K562 (cell line): ENCODE data around the gene GNPTAB. TPM values are rescaled to one million over a fixed set of nuclear protein-coding genes. Genes with fewer than 3 reads are reported as not detected.

Experiments
- ARID1B ChIP-seq: fragments of 450-650 bp; IDR thresholded peaks from 2 replicates; pipeline ENCODE4 v1.6.1; 2016; ENCODE audit warnings: antibody characterized with exemption, mild to moderate bottlenecking, inconsistent platforms
- ARID3A ChIP-seq: IDR thresholded peaks from 2 replicates; pipeline ENCODE4 v1.6.1; 2012; ENCODE audit warnings: low read depth, low read length, improper control_type of control experiment, borderline replicate concordance
- BCL6 ChIP-seq: fragments of 250-450 bp; sonication (Bioruptor Pico); IDR thresholded peaks from 2 replicates; pipeline ENCODE4 v1.4.0; 2020
- EP400 ChIP-seq: fragments of 450-650 bp; IDR thresholded peaks from 2 replicates; pipeline ENCODE4 v1.6.1; 2017; ENCODE audit warnings: antibody characterized with exemption, mild to moderate bottlenecking, moderate library complexity
- GTF2E2 ChIP-seq: fragments of 200-800 bp; sonication (Bioruptor generic); IDR thresholded peaks from 2 replicates; pipeline ENCODE4 v1.6.1; 2016; ENCODE audit warnings: missing genetic modification characterization, missing compliant biosample characterization
- HNRNPH1 ChIP-seq: fragments of 200-400 bp; formaldehyde crosslinking; optimal IDR thresholded peaks from 2 replicates; pipeline ENCODE3; 2017; ENCODE audit warnings: low read depth, mild to moderate bottlenecking, low read length, moderate library complexity
- KLF1 ChIP-seq: fragments of 450-650 bp; IDR thresholded peaks from 2 replicates; pipeline ENCODE4 v1.6.1; 2016; ENCODE audit warnings: missing genetic modification characterization, missing compliant biosample characterization
- KLF16 ChIP-seq: IDR thresholded peaks from 2 replicates; pipeline ENCODE4 v1.6.1; 2016; ENCODE audit warnings: antibody characterized with exemption
- L3MBTL2 ChIP-seq: fragments of 450-650 bp; IDR thresholded peaks from 2 replicates; pipeline ENCODE4 v1.6.1; 2016; ENCODE audit warnings: mild to moderate bottlenecking, moderate library complexity
- MEIS2 ChIP-seq: fragments of 450-650 bp; IDR thresholded peaks from 2 replicates; pipeline ENCODE4 v1.6.1; 2014; ENCODE audit warnings: mild to moderate bottlenecking; ENCODE audit not compliant: partially characterized antibody
- RBM39 ChIP-seq: fragments of 200-400 bp; formaldehyde crosslinking; optimal IDR thresholded peaks from 2 replicates; pipeline ENCODE3; 2018; ENCODE audit warnings: low read depth, low read length
- SMAD4 ChIP-seq: fragments of 250-450 bp; sonication (Bioruptor Pico); conservative IDR thresholded peaks from 2 replicates; pipeline ENCODE4 v1.8.0; 2021; ENCODE audit warnings: inconsistent platforms, mild to moderate bottlenecking, moderate library complexity
- SRF ChIP-seq, 2 experiments: fragments of 250-450, 450-650 bp in 1 of 2; sonication (Bioruptor Pico) in 1 of 2; sonication (generic) in 1 of 2; formaldehyde crosslinking; IDR thresholded peaks; 2 replicates each; pipeline versions ENCODE4 v1.5.0 to v1.5.1; 2020 to 2022; ENCODE audit warnings: mild to moderate bottlenecking in 1 of 2, missing genetic modification reagents in 1 of 2
- TEAD2 ChIP-seq: fragments of 450-650 bp; IDR thresholded peaks from 2 replicates; pipeline ENCODE4 v1.6.1; 2016; ENCODE audit warnings: missing genetic modification characterization, control low read depth, missing compliant biosample characterization
- UBTF ChIP-seq, 2 experiments: IDR thresholded peaks; 2 replicates each; pipeline ENCODE4 v1.6.1; 2012; ENCODE audit warnings: improper control_type of control experiment in 2 of 2, low read depth in 2 of 2, low read length in 2 of 2, borderline replicate concordance in 1 of 2
- ZC3H4 ChIP-seq: sonication (generic); formaldehyde crosslinking; IDR thresholded peaks from 2 replicates; pipeline ENCODE4 v1.9.0; 2021; ENCODE audit warnings: missing genetic modification reagents, borderline replicate concordance
- ZC3H8 ChIP-seq: fragments of 450-650 bp; IDR thresholded peaks from 2 replicates; pipeline ENCODE4 v1.6.1; 2017
- ZNF655 ChIP-seq: fragments of 250-450 bp; sonication (Bioruptor Pico); IDR thresholded peaks from 2 replicates; pipeline ENCODE4 v1.5.0; 2021
- ZNF717 ChIP-seq: fragments of 250-450 bp; sonication (Bioruptor Pico); IDR thresholded peaks from 2 replicates; pipeline ENCODE4 v1.5.0; 2021
- polyA plus RNA-seq, 8 experiments: library from polyadenylated mRNA; depleted of rRNA in 4 of 8; stranded (reverse) in 5 of 8; unstranded in 3 of 8; fragments of >200 nt; fragmentation: Nextera tagmentation in 2 of 8; fragmentation: Illumina TruSeq in 1 of 8; extraction: Ambion mirVana in 2 of 8; extraction: Trizol in 1 of 8; gene quantifications; 2 replicates each; pipeline versions ENCODE4 v1.2.1 to v1.2.3, GENCODE V29; 2011 to 2014; ENCODE audit warnings: inconsistent platforms in 1 of 8, missing spikeins in 1 of 8
- total RNA-seq, 7 experiments: library from RNA; depleted of rRNA in 6 of 7; stranded (reverse); fragments of >200 nt in 6 of 7; fragmentation: Illumina TruSeq in 2 of 7; extraction: Trizol in 2 of 7; gene quantifications; 2 replicates each; pipeline versions ENCODE4 v1.2.1 to v1.2.3, GENCODE V29; 2011 to 2021; ENCODE audit warnings: low replicate concordance in 1 of 7
- TF ChIP-seq, protein P1 (sequence below), 3 experiments: IDR thresholded peaks in 2 of 3; conservative IDR thresholded peaks in 1 of 3; 2 replicates each; pipeline ENCODE4 v1.5.1; 2011 to 2012; ENCODE audit warnings: low read length in 3 of 3, mild to moderate bottlenecking in 3 of 3, control low read depth in 2 of 3, improper control_type of control experiment in 1 of 3, inconsistent platforms in 1 of 3, low read depth in 1 of 3, mixed read lengths in 1 of 3, moderate library complexity in 1 of 3; ENCODE audit not compliant: insufficient read depth in 2 of 3

The GNPTAB gene
- total and polyA plus RNA-seq, 9 of the 15 experiments (the other 6 are each of a cell fraction or from before 2014, with no cell fraction given): 5.9 to 23.2 (median 19.3) TPM

DNA sequence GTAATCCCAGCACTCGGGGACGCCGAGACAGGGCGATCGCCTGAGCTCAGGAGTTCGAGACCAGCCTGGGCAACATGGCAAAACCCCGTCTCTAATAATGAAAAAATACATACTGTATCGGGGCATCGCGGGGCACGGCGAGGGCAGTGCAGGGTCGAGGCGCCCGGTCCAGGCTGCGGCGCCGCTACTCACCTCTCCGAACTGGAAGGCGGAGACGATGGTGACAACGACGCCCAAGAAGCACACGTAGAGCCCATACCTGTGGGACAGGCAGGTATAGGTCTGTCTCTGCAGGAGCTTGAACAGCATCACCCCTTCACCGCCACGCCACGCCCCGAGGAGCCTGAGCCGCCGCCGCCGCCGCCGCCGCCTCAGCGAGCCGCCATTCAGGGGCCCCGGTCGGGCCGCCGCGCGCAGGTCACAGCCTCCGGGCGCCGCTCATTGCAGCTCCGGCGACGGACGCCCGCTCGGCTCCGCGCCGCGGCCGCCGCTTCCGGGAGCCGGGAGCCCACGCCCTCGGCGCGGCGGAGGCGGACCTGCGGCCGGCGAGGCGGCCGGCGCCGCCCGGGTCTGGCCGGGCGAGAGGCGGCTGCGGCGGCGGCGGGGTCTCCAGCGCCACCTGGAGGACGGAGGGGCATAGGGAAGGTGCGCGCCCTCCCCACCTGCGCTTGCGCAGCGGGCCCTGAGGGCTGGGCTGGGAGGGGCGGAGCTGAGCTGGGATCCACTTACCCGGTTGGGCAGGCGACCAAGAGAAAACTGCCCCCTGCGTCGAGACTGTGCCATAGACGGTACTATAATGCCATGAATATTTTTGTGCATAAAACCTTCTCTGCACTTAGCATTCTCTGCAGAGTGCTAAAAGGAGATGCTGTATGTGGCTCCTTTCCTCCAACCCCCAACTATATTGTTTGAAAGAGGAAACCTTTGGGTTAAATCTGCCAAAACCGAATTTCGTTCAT lies at the start of gene GNPTAB (continued):
- TF ChIP-seq ARID3A (no peak), KLF1 (no peak), HNRNPH1 (no peak), GTF2E2 (tag) (no peak), ZC3H4 (CRISPR knock-in tag) (no peak), BCL6 (CRISPR knock-in tag) (no peak), KLF16 (peak; percentile 59; the same call in 1 of the 2 replicates), ZNF655 (no peak), UBTF (IDR thresholded peaks at IDR 0.05; ENCODE audit: borderline replicate concordance in 1 of 2, low read depth in 2 of 2, low read length in 2 of 2) (peak; percentile 41 to 77; a peak in 2 of 4 replicates), SRF (CRISPR knock-in tag; IDR thresholded peaks at IDR 0.05) (no peak), RBM39 (no peak), EP400 (no peak), L3MBTL2 (0 out of 2 replicates have a peak, but pooled peaks have one; percentile 33), TEAD2 (tag) (no peak), SMAD4 (CRISPR knock-in tag) (peak; percentile 83), ZNF717 (CRISPR knock-in tag) (no peak), ARID1B (no peak), MEIS2 (peak; percentile 81), ZC3H8 (no peak)
- TF ChIP-seq, protein P1, sequence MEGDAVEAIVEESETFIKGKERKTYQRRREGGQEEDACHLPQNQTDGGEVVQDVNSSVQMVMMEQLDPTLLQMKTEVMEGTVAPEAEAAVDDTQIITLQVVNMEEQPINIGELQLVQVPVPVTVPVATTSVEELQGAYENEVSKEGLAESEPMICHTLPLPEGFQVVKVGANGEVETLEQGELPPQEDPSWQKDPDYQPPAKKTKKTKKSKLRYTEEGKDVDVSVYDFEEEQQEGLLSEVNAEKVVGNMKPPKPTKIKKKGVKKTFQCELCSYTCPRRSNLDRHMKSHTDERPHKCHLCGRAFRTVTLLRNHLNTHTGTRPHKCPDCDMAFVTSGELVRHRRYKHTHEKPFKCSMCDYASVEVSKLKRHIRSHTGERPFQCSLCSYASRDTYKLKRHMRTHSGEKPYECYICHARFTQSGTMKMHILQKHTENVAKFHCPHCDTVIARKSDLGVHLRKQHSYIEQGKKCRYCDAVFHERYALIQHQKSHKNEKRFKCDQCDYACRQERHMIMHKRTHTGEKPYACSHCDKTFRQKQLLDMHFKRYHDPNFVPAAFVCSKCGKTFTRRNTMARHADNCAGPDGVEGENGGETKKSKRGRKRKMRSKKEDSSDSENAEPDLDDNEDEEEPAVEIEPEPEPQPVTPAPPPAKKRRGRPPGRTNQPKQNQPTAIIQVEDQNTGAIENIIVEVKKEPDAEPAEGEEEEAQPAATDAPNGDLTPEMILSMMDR (IDR thresholded peaks at IDR 0.05 in 2 of 3, conservative IDR thresholded peaks at IDR 0.05 in 1 of 3; ENCODE audit: insufficient read depth in 2 of 3, low read depth in 1 of 3, low read length in 3 of 3): peak; percentile 75 to 88 (median 78)
